Measurements from ENCODE around the gene VWC2.

DNA sequence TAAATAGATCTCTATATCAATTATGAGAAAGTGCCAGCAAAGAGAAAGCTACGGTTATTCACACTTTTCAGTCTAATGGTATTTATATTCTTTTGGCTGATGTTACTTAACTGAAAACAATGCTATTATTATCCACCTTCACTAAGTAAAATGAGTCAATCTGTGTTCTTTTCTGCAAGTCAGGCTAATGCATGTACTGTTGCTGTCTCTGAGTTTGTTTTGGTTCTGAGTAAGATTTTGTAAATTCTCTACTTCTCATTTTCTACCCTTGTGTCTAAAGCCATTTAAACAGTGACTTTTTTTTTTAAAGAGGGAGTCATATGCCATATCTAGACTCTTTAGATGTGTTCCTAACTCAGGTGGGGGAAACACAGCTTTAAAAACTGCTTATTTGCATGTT, 7.5 kb downstream of the VWC2 start:
- TF ChIP-seq, protein P1, sequence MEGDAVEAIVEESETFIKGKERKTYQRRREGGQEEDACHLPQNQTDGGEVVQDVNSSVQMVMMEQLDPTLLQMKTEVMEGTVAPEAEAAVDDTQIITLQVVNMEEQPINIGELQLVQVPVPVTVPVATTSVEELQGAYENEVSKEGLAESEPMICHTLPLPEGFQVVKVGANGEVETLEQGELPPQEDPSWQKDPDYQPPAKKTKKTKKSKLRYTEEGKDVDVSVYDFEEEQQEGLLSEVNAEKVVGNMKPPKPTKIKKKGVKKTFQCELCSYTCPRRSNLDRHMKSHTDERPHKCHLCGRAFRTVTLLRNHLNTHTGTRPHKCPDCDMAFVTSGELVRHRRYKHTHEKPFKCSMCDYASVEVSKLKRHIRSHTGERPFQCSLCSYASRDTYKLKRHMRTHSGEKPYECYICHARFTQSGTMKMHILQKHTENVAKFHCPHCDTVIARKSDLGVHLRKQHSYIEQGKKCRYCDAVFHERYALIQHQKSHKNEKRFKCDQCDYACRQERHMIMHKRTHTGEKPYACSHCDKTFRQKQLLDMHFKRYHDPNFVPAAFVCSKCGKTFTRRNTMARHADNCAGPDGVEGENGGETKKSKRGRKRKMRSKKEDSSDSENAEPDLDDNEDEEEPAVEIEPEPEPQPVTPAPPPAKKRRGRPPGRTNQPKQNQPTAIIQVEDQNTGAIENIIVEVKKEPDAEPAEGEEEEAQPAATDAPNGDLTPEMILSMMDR (IDR thresholded peaks at IDR 0.05), result no peak
- TF ChIP-seq POLR2A (IDR thresholded peaks at IDR 0.05), result no peak
